HG03280 (cell line): ENCODE measurements around the gene SORT1.
"Not testable (repeated sequence)": the region's sequence is repeated elsewhere in the genome, so short reads cannot be mapped to it uniquely, and the experiment has no call there.

Experiments
- ATAC-seq: cut with Tn5 transposase; IDR thresholded peaks from one replicate; pipeline ENCODE4 v1.9.1; 2021; ENCODE audit warnings: mild to moderate bottlenecking, moderate library complexity; ENCODE audit not compliant: unreplicated experiment

The SORT1 gene

GRCh38 chr1:109397581-109398342 is at the start of gene SORT1:
Gene SORT1 (minus strand): TSS chr1:109397918. CDS start chr1:109397892, 26 bp downstream.
- peak; percentile 72 for ATAC-seq

GRCh38 chr1:109445949-109446695 is 48.4 kb upstream of the SORT1 start:
- not testable (repeated sequence) for ATAC-seq

GRCh38 chr1:109444346-109444745 is 46.6 kb upstream of the SORT1 start:
- no peak for ATAC-seq

- ATAC-seq = no peak
Observed at GRCh38 chr1:109443476-109443875, 45.8 kb upstream of the SORT1 start.

- no peak for ATAC-seq
Observed at GRCh38 chr1:109441069-109441468, 43.4 kb upstream of the SORT1 start.

- no peak for ATAC-seq
Observed at GRCh38 chr1:109438798-109439297, 41.1 kb upstream of the SORT1 start.

GRCh38 chr1:109434484-109434883 is 36.8 kb upstream of the SORT1 start:
- ATAC-seq = no peak

- ATAC-seq = no peak
Observed at GRCh38 chr1:109433322-109433721, 35.6 kb upstream of the SORT1 start.

- ATAC-seq = no peak
Observed at GRCh38 chr1:109432336-109432735, 34.6 kb upstream of the SORT1 start.

GRCh38 chr1:109427171-109427467 is 29.4 kb upstream of the SORT1 start:
- no peak for ATAC-seq

- ATAC-seq = peak; percentile 98
Observed at GRCh38 chr1:109426281-109427170, 28.8 kb upstream of the SORT1 start, which contains the start of gene PSMA5. Gene PSMA5 (minus strand): TSS chr1:109426448. CDS start chr1:109426330, 118 bp downstream.

- peak; percentile 27 for ATAC-seq
Observed at GRCh38 chr1:109425391-109426280, 27.9 kb upstream of the SORT1 start.

- ATAC-seq = no peak
Observed at GRCh38 chr1:109423498-109423897, 25.8 kb upstream of the SORT1 start.

GRCh38 chr1:109412551-109412950 is 14.8 kb upstream of the SORT1 start:
- ATAC-seq = no peak

- no peak for ATAC-seq
Observed at GRCh38 chr1:109404838-109405237, 7.1 kb upstream of the SORT1 start.

- no peak for ATAC-seq
Observed at GRCh38 chr1:109402025-109402424, 4.3 kb upstream of the SORT1 start.

- no peak for ATAC-seq
Observed at GRCh38 chr1:109400035-109400655, 2.4 kb upstream of the SORT1 start.

GRCh38 chr1:109399326-109399957 is 1.7 kb upstream of the SORT1 start:
- ATAC-seq = no peak
